A549 (cell line): ENCODE results near the gene HRK. TPM values are rescaled to one million over a fixed set of nuclear protein-coding genes. Genes with fewer than 3 reads are reported as not detected.

Experiments used
- ATAC-seq, 2 experiments: fragments of 200-7000 bp in 1 of 2; fragments of >200 bp in 1 of 2; cut with Nextera tagmentation in 1 of 2; cut with Tn5 transposase in 1 of 2; 3 replicates each; pipeline versions ENCODE4 v1.8.0 to v1.9.1; 2018 to 2020; ENCODE audit warnings: mild to moderate bottlenecking in 1 of 2, moderate library complexity in 1 of 2
- CTCF ChIA-PET: fragments of 300-600 bp; sonication (Branson Sonifier 250); formaldehyde crosslinking; extraction: SDS; loops from one replicate; lab custom pipeline; 2021; ENCODE audit warnings: antibody characterized with exemption, inconsistent platforms; lab: Yijun Ruan, JAX
- POLR2A ChIA-PET: fragments of 350-600 bp; formaldehyde crosslinking; extraction: SDS; loops from one replicate; lab custom pipeline; 2021; ENCODE audit warnings: antibody characterized with exemption, inconsistent platforms; lab: Yijun Ruan, JAX
- DNase-seq, 2 experiments: peaks; one replicate each; pipeline versions ENCODE4 v3.0.0 to v3.0.0-alpha.2; 2011 to 2016; ENCODE audit warnings: low read depth in 1 of 2, low spot score in 1 of 2
- FAIRE-seq: peaks from 2 replicates; lab custom pipeline; 2011; peaks lifted over from hg19 to GRCh38; lab: Jason Lieb, UNC
- H3K27ac ChIP-seq, 2 experiments: fragments of >200 bp; sonication (Bioruptor Twin); formaldehyde crosslinking; 3 replicates each; pipeline ENCODE4 v1.5.1; 2016 to 2017
- H3K4me1 ChIP-seq: fragments of >200 bp; sonication (Bioruptor Twin); formaldehyde crosslinking; 3 replicates; pipeline ENCODE4 v1.6.1; 2016
- H3K4me2 ChIP-seq: fragments of >200 bp; sonication (Bioruptor Twin); formaldehyde crosslinking; 3 replicates; pipeline ENCODE4 v1.6.1; 2016
- H3K4me3 ChIP-seq: fragments of >200 bp; sonication (Bioruptor Twin); formaldehyde crosslinking; 3 replicates; pipeline ENCODE4 v1.5.1; 2016
- H3K9me3 ChIP-seq: fragments of >200 bp; sonication (Bioruptor Twin); formaldehyde crosslinking; 3 replicates; pipeline ENCODE4 v1.6.1; 2016
- ATOH8 ChIP-seq: fragments of 250-450 bp; sonication (Bioruptor Pico); IDR thresholded peaks from 2 replicates; pipeline ENCODE4 v1.5.0; 2020; ENCODE audit warnings: low read depth, mild to moderate bottlenecking, moderate library complexity
- BCL3 ChIP-seq: fragments of >200 bp; sonication (Bioruptor Twin); formaldehyde crosslinking; IDR thresholded peaks from 3 replicates; pipeline ENCODE4 v1.6.1; 2016
- CBX2 ChIP-seq: fragments of 200-600 bp; sonication (generic); IDR thresholded peaks from 2 replicates; pipeline ENCODE4 v1.6.1; 2016; ENCODE audit warnings: low read depth, mild to moderate bottlenecking, borderline replicate concordance
- CBX8 ChIP-seq: fragments of 200-600 bp; sonication (generic); IDR thresholded peaks from 2 replicates; pipeline ENCODE4 v1.6.1; 2016
- CEBPB ChIP-seq, 2 experiments: fragments of >200 bp in 1 of 2; sonication (Bioruptor Twin) in 1 of 2; formaldehyde crosslinking in 1 of 2; IDR thresholded peaks; 2 replicates each; pipeline ENCODE4 v1.6.1; 2012 to 2016
- CHD2 ChIP-seq: fragments of 150-350 bp; IDR thresholded peaks from 2 replicates; pipeline ENCODE4 v1.6.1; 2014; ENCODE audit warnings: low read length; ENCODE audit not compliant: partially characterized antibody
- CTCF ChIP-seq: fragments of >200 bp; sonication (Bioruptor Twin); formaldehyde crosslinking; IDR thresholded peaks from 3 replicates; pipeline ENCODE4 v1.5.1; 2016
- EP300 ChIP-seq, 2 experiments: fragments of >200 bp; sonication (Bioruptor Twin); formaldehyde crosslinking; IDR thresholded peaks; 2 replicates in 1 of 2; 3 replicates in 1 of 2; pipeline ENCODE4 v1.6.1; 2016 to 2017
- FOXS1 ChIP-seq: fragments of 250-450 bp; sonication (Bioruptor Pico); IDR thresholded peaks from 2 replicates; pipeline ENCODE4 v1.5.0; 2020; ENCODE audit warnings: mild to moderate bottlenecking, moderate library complexity
- HOXB13 ChIP-seq: fragments of 250-450 bp; sonication (Bioruptor Pico); IDR thresholded peaks from 2 replicates; pipeline ENCODE4 v1.5.0; 2020; ENCODE audit warnings: low read depth, mild to moderate bottlenecking, moderate library complexity
- HOXB5 ChIP-seq: fragments of 250-450 bp; sonication (Bioruptor Pico); IDR thresholded peaks from 2 replicates; pipeline ENCODE4 v1.5.0; 2020; ENCODE audit warnings: mild to moderate bottlenecking, moderate library complexity
- MAFK ChIP-seq: fragments of 450-650 bp; IDR thresholded peaks from 2 replicates; pipeline ENCODE4 v1.6.1; 2014; ENCODE audit not compliant: partially characterized antibody
- MYC ChIP-seq: IDR thresholded peaks from 2 replicates; pipeline ENCODE4 v1.6.1; 2012; ENCODE audit warnings: mild to moderate bottlenecking, inconsistent platforms, low read length, improper control_type of control experiment, borderline replicate concordance
- PHF8 ChIP-seq: fragments of 200-600 bp; sonication (generic); IDR thresholded peaks from 2 replicates; pipeline ENCODE4 v1.6.1; 2016; ENCODE audit warnings: low read depth, mild to moderate bottlenecking, antibody characterized with exemption, moderate library complexity, borderline replicate concordance
- POLR2AphosphoS2 ChIP-seq: conservative IDR thresholded peaks from 2 replicates; pipeline ENCODE4 v1.6.1; 2012; ENCODE audit warnings: low read length, improper control_type of control experiment, inconsistent platforms
- RCOR1 ChIP-seq: fragments of 150-350 bp; IDR thresholded peaks from 2 replicates; pipeline ENCODE4 v1.6.1; 2014; ENCODE audit warnings: antibody characterized with exemption, low read length, low read depth
- SREBF2 ChIP-seq: fragments of 450-650 bp; IDR thresholded peaks from 2 replicates; pipeline ENCODE4 v1.6.1; 2014; ENCODE audit warnings: mild to moderate bottlenecking, moderate library complexity
- TFCP2L1 ChIP-seq: fragments of 250-450 bp; sonication (Bioruptor Pico); IDR thresholded peaks from 2 replicates; pipeline ENCODE4 v1.5.0; 2021; ENCODE audit warnings: mild to moderate bottlenecking
- USF2 ChIP-seq: fragments of 450-650 bp; IDR thresholded peaks from 2 replicates; pipeline ENCODE4 v1.6.1; 2014; ENCODE audit warnings: antibody characterized with exemption
- ZC3H11A ChIP-seq: fragments of 450-650 bp; IDR thresholded peaks from 2 replicates; pipeline ENCODE4 v1.6.1; 2014; ENCODE audit warnings: antibody characterized with exemption, mild to moderate bottlenecking
- ZFP36 ChIP-seq: fragments of 450-650 bp; IDR thresholded peaks from 2 replicates; pipeline ENCODE4 v1.6.1; 2014; ENCODE audit warnings: borderline replicate concordance; ENCODE audit not compliant: partially characterized antibody
- WGBS: methylation state at CpG from one replicate; pipeline ENCODE4 v1.1.6; 2017; ENCODE audit errors: missing lambda C conversion rate; 5-methylcytosine and 5-hydroxymethylcytosine counted together
- polyA plus RNA-seq, 4 experiments: library from polyadenylated mRNA; depleted of rRNA in 3 of 4; stranded (reverse); fragments of >200 nt; fragmentation: RNase III in 1 of 4; extraction: RNeasy Plus Mini Kit Qiagen cat#74134 plus additional on column Dnase treatment in 1 of 4; gene quantifications; 2 replicates in 3 of 4; 3 replicates in 1 of 4; pipeline ENCODE4 v1.2.3, GENCODE V29; 2011 to 2017
- TF ChIP-seq, protein P1 (sequence below): IDR thresholded peaks from 2 replicates; pipeline ENCODE4 v1.6.1; 2012

Gene HRK
- polyA plus RNA-seq, 2 of the 4 experiments (the other 2 are of a cell fraction), result 0.13 to 0.34 TPM

DNA sequence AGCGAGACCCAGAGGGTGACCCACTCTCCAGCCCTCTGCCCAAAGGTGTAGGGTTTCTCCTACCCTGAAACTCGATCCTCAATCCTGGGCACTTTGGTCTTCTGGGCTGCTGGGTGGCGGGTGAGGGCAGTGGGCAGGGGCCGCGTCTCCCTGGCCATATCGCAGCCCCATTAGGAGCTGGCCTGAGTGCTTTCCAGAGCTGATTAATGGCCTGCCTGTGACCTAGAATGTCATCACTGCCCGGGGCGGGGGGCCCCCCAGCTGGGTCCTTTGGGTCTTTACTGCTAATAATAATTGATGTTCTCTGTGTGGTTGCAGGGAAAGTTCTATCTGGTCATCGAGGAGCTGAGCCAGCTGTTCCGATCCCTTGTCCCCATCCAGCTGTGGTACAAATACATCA lies 47.8 kb downstream of the HRK start:
- no peak overlapping the region for H3K27ac ChIP-seq
- H3K4me3 ChIP-seq, result no peak overlapping the region
- no peaks in the 10 kb centered on the region for H3K4me1 ChIP-seq
- H3K4me2 ChIP-seq, result no peak overlapping the region
- ChIA-PET CTCF (interaction anchor here (0.6 to 1.6 kb wide), 3 partner anchors 10 to 310 kb away, joined by 3 to 4 read pairs (median 4); no protein-coding TSS in a partner anchor), POLR2A (no interaction called here)
- FAIRE-seq (no peak), ATAC-seq (no peak), DNase-seq (no peak)
- no peaks in the 10 kb centered on the region for H3K9me3 ChIP-seq
- TF ChIP-seq EP300 (IDR thresholded peaks at IDR 0.05) (no peak), HOXB13 (CRISPR knock-in tag) (no peak), POLR2AphosphoS2 (no peak), MAFK (no peak), USF2 (no peak), ATOH8 (CRISPR knock-in tag) (no peak)
- 90% methylated on average over 10 of the region's 10 CpGs for WGBS

GRCh38 chr12:116832353-116832752 lies 48.9 kb downstream of the HRK start:
- 87% methylated on average over 6 of the region's 6 CpGs for WGBS
- no peak for FAIRE-seq
- POLR2A ChIA-PET, result no interaction called here

GRCh38 chr12:116827432-116827831 lies 53.8 kb downstream of the HRK start:
- H3K27ac ChIP-seq, result no peak overlapping the region
- ChIA-PET POLR2A (no interaction called here), CTCF (no interaction called here)
- H3K4me2 ChIP-seq, result no peak overlapping the region
- no peak for DNase-seq
- H3K4me1 ChIP-seq, result no peaks in the 10 kb centered on the region
- no peak for FAIRE-seq
- H3K4me3 ChIP-seq, result no peak overlapping the region
- H3K9me3 ChIP-seq, result 0 out of 3 replicates have a peak, but pooled peaks cover 3% of the 10 kb centered on the region
- ATAC-seq, result no peak
- WGBS, result 83% methylated on average over 4 of the region's 4 CpGs
- TF ChIP-seq CTCF (no peak), MAFK (no peak), SREBF2 (no peak), MYC (no peak), HOXB5 (no peak), HOXB13 (CRISPR knock-in tag) (no peak), CHD2 (no peak), ZFP36 (no peak), ZC3H11A (no peak), TFCP2L1 (CRISPR knock-in tag) (no peak), CBX8 (no peak), CBX2 (no peak), CEBPB (IDR thresholded peaks at IDR 0.05) (no peak)

More at GRCh38 chr12:116832353-116832752, 48.9 kb downstream of the HRK start:
- TF ChIP-seq CEBPB (IDR thresholded peaks at IDR 0.05) (no peak), BCL3 (no peak), USF2 (no peak), RCOR1 (no peak), EP300 (IDR thresholded peaks at IDR 0.05) (no peak), SREBF2 (no peak), PHF8 (no peak), FOXS1 (CRISPR knock-in tag) (no peak)
- TF ChIP-seq, protein P1, sequence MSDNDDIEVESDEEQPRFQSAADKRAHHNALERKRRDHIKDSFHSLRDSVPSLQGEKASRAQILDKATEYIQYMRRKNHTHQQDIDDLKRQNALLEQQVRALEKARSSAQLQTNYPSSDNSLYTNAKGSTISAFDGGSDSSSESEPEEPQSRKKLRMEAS, result no peak
- Histone ChIP-seq H3K4me2 (no peak overlapping the region), H3K27ac (no peak overlapping the region), H3K9me3 (no peaks in the 10 kb centered on the region), H3K4me1 (no peaks in the 10 kb centered on the region), H3K4me3 (no peak overlapping the region)
- no peak for ATAC-seq
- CTCF ChIA-PET, result interaction anchor here (0.7 to 1.6 kb wide), 2 partner anchors 9 to 50 kb away, joined by 3 read pairs; no protein-coding TSS in a partner anchor
- DNase-seq, result no peak
